Gastrocnemius medialis (tissue), 4 donors: Measurements from ENCODE around the gene TANC2. TPM values are rescaled to one million over a fixed set of nuclear protein-coding genes. Genes with fewer than 3 reads are reported as not detected.

Experiments
- ATAC-seq, 2 donors: fragments of 150-250 bp; one replicate each; pipeline ENCODE4 v1.9.1; 2016
- DNase-seq, 2 donors: peaks; one replicate each; pipeline ENCODE4 v3.0.0-alpha.2; 2019
- H3K27ac ChIP-seq, 4 donors: fragments of 200-600 bp; sonication (generic); 1 replicate in 1 of 4; 2 replicates in 3 of 4; pipeline ENCODE4 v1.5.1; 2016 to 2018; ENCODE audit warnings: mild to moderate bottlenecking in 2 of 4, moderate library complexity in 1 of 4
- H3K27me3 ChIP-seq, 3 donors: fragments of 200-600 bp; sonication (generic) in 2 of 3; 1 replicate in 1 of 3; 2 replicates in 2 of 3; pipeline versions ENCODE4 v1.5.1 to v1.6.0; 2016 to 2019; ENCODE audit warnings: mild to moderate bottlenecking in 1 of 3, moderate library complexity in 1 of 3
- H3K36me3 ChIP-seq, 2 donors: fragments of 200-600 bp; sonication (generic) in 1 of 2; one replicate each; pipeline ENCODE4 v1.5.1; 2017 to 2018
- H3K4me1 ChIP-seq, 2 donors: fragments of 200-600 bp; sonication (generic) in 1 of 2; one replicate each; pipeline ENCODE4 v1.5.1; 2016 to 2017; ENCODE audit warnings: mild to moderate bottlenecking in 2 of 2
- H3K4me3 ChIP-seq, 4 donors: fragments of 200-600 bp; sonication (generic) in 3 of 4; 1 replicate in 1 of 4; 2 replicates in 3 of 4; pipeline ENCODE4 v1.5.1; 2016 to 2019; ENCODE audit warnings: mild to moderate bottlenecking in 2 of 4
- H3K9me3 ChIP-seq, 3 donors: fragments of 200-600 bp; sonication (generic) in 2 of 3; 1 replicate in 1 of 3; 2 replicates in 2 of 3; pipeline ENCODE4 v1.5.1; 2016 to 2019
- POLR2A ChIP-seq, 2 donors: fragments of 450-650 bp; IDR thresholded peaks; one replicate each; pipeline ENCODE4 v1.6.1; 2017; ENCODE audit warnings: antibody characterized with exemption in 2 of 2, mild to moderate bottlenecking in 2 of 2, moderate library complexity in 2 of 2
- in situ Hi-C, 4 donors: fragments of 200-750 bp; cut with MboI; loops; one replicate each; pipeline versions ENCODE4 v1.15.0 to v1.8.0; 2017; ENCODE audit warnings: low sequenced_read_pairs in 4 of 4
- intact Hi-C: fragments of 100-400 bp; cut with DNase I; formaldehyde crosslinking; loops from one replicate; pipeline ENCODE4 v1.15.1; 2023; ENCODE audit warnings: low total_unique reads
- microRNA counts, 2 donors: library from miRNA; unstranded; fragments of <30 nt; microRNA quantifications; one replicate each; lab custom pipeline; 2016
- microRNA-seq, 2 donors: library from miRNA; unstranded; fragments of <30 nt; microRNA quantifications; one replicate each; pipeline ENCODE4, GENCODE V29; 2016; ENCODE audit warnings: borderline replicate concordance in 2 of 2
- total RNA-seq, 4 donors: library from RNA; depleted of rRNA; stranded (reverse); fragments of >200 nt; gene quantifications; one replicate each; pipeline versions ENCODE4 v1.1.0 to v1.2.3, GENCODE V29; 2016

TANC2 gene
- total RNA-seq, 4 donors from 2014 or later = 1.9 to 7.1 (median 4.9) TPM

DNA sequence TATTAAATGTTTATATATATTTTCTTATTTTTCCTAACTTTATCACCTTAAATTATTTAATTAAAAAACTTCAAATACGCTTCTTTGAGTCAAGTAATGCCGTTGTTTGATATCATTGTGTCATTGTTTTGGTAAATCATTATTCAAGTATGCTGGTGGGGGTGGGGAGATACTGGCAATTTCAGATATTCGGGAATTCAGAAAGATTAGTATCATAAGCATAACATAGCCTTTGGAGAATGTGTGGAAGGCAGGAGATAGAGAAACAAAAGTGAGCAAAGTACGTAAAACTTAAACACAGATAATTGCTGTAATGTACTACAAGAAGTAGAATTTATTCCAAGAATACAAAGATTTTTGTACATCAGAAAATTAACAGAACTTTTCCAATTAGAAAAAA lies 49.8 kb downstream of the TANC2 start:
- intact Hi-C loops = no loop called here
- no peaks in the 10 kb centered on the region for H3K9me3 ChIP-seq
- H3K4me1 ChIP-seq = no peaks in the 10 kb centered on the region
- no peak for TF ChIP-seq POLR2A (IDR thresholded peaks at IDR 0.05)
- H3K4me3 ChIP-seq = no peak overlapping the region
- no peak for ATAC-seq
- H3K27me3 ChIP-seq = no peaks in the 10 kb centered on the region
- in situ Hi-C loops = no loop called here
- no peak for DNase-seq
- no peak overlapping the region for H3K27ac ChIP-seq
- H3K36me3 ChIP-seq = no peaks in the 10 kb centered on the region

MicroRNAs within 50 kb of the gene (microRNA counts, 767-probe panel; counts per million panel counts)
- 356 to 448 counts per million in 2 donors for microRNA hsa-miR-633 (lab: Ali Mortazavi, UCI)

Small RNAs within 50 kb of the gene (microRNA-seq; reads per million reads assigned to microRNA genes)
- gene MIR633 = 0 reads per million in 2 donors

Other genes with a start within 250 kb of the TANC2 start
- gene MARCHF10, start 157.9 kb upstream of the TANC2 start, total RNA-seq = not detected